Fibroblast of villous mesenchyme (primary cell): ENCODE data around the gene HEY2. TPM values are rescaled to one million over a fixed set of nuclear protein-coding genes. Genes with fewer than 3 reads are reported as not detected.

Source experiments
- DNase-seq: peaks from one replicate; pipeline ENCODE4 v3.0.0-alpha.2; 2010; ENCODE audit warnings: low read depth
- H3K4me3 ChIP-seq: 2 replicates; pipeline ENCODE4 v1.5.1; 2011; ENCODE audit warnings: low read depth, mild to moderate bottlenecking, low read length
- CTCF ChIP-seq: IDR thresholded peaks from 2 replicates; pipeline ENCODE4 v1.5.1; 2012; ENCODE audit warnings: low read depth, mild to moderate bottlenecking, low read length; ENCODE audit not compliant: insufficient read depth
- total RNA-seq: library from RNA; depleted of rRNA; stranded (reverse); fragments of >200 nt; gene quantifications from 2 replicates; pipeline ENCODE4 v1.2.3, GENCODE V29; 2012

The HEY2 gene
- total RNA-seq, 1 donor: not detected

GRCh38 chr6:125742464-125743120, 6.8 kb upstream of the HEY2 start:
- H3K4me3 ChIP-seq: no peak overlapping the region
- no peak for DNase-seq
- no peak for TF ChIP-seq CTCF

GRCh38 chr6:125743604-125744003, 5.8 kb upstream of the HEY2 start:
- TF ChIP-seq CTCF: no peak
- DNase-seq: no peak
- no peak overlapping the region for H3K4me3 ChIP-seq

GRCh38 chr6:125745281-125746018, 4.0 kb upstream of the HEY2 start:
- no peak for TF ChIP-seq CTCF
- no peak overlapping the region for H3K4me3 ChIP-seq
- DNase-seq: no peak

GRCh38 chr6:125746019-125746414, 3.4 kb upstream of the HEY2 start:
- H3K4me3 ChIP-seq: no peak overlapping the region
- DNase-seq: no peak
- TF ChIP-seq CTCF: no peak

GRCh38 chr6:125746731-125747588, 2.5 kb upstream of the HEY2 start:
- TF ChIP-seq CTCF: no peak
- peak; percentile 73 for DNase-seq
- peak overlapping the region; percentile 65 for H3K4me3 ChIP-seq

GRCh38 chr6:125747589-125748405, 1.6 kb upstream of the HEY2 start:
- TF ChIP-seq CTCF: no peak
- H3K4me3 ChIP-seq: peak overlapping the region; percentile 65
- DNase-seq: no peak
